Endodermal cell (in vitro differentiated cells): ENCODE results near the gene ZNF831. TPM values are rescaled to one million over a fixed set of nuclear protein-coding genes. Genes with fewer than 3 reads are reported as not detected.

ENCODE experiments used
- DNase-seq: peaks from one replicate; pipeline ENCODE4 v3.0.0-alpha.2; 2017
- H3K27ac ChIP-seq: 2 replicates; pipeline ENCODE4 v1.5.1; 2013; ENCODE audit warnings: mild to moderate bottlenecking, low read depth, low read length, moderate library complexity
- H3K27me3 ChIP-seq: 2 replicates; pipeline ENCODE4 v1.6.1; 2013; ENCODE audit warnings: mild to moderate bottlenecking, low read length, moderate library complexity; ENCODE audit not compliant: insufficient read depth, control insufficient read depth, poor library complexity, severe bottlenecking
- H3K36me3 ChIP-seq: 2 replicates; pipeline ENCODE4 v1.7.0; 2013; ENCODE audit warnings: mild to moderate bottlenecking, low read length, moderate library complexity; ENCODE audit not compliant: control insufficient read depth, insufficient read depth
- H3K4me1 ChIP-seq: one replicate; pipeline ENCODE4 v1.7.0; 2013; ENCODE audit warnings: low read length; ENCODE audit not compliant: control insufficient read depth, insufficient read depth
- H3K4me3 ChIP-seq: 2 replicates; pipeline ENCODE4 v1.5.1; 2013; ENCODE audit warnings: mild to moderate bottlenecking, low read length, moderate library complexity
- H3K9ac ChIP-seq: 2 replicates; pipeline ENCODE4 v1.6.1; 2013; ENCODE audit warnings: mild to moderate bottlenecking, low read length, moderate library complexity; ENCODE audit not compliant: poor library complexity, severe bottlenecking; ENCODE audit errors: extremely low read depth
- H3K9me3 ChIP-seq: 2 replicates; pipeline ENCODE4 v1.6.1; 2013; ENCODE audit warnings: mild to moderate bottlenecking, low read length, moderate library complexity; ENCODE audit not compliant: control insufficient read depth
- H3K27ac Mint-ChIP-seq: 2 replicates; pipeline ENCODE4 v1.8.0; 2020; ENCODE audit warnings: mixed read lengths
- H3K27me3 Mint-ChIP-seq: 2 replicates; pipeline ENCODE4 v1.8.0; 2021; ENCODE audit warnings: mild to moderate bottlenecking, mixed read lengths; ENCODE audit not compliant: insufficient read depth
- H3K36me3 Mint-ChIP-seq: 2 replicates; pipeline ENCODE4 v1.8.0; 2020; ENCODE audit warnings: low read depth, mixed read lengths
- H3K4me1 Mint-ChIP-seq: 2 replicates; pipeline ENCODE4 v1.8.0; 2020; ENCODE audit warnings: mixed read lengths
- H3K4me3 Mint-ChIP-seq: 2 replicates; pipeline ENCODE4 v1.8.0; 2020; ENCODE audit warnings: mild to moderate bottlenecking, moderate library complexity, mixed read lengths
- H3K9me3 Mint-ChIP-seq: 2 replicates; pipeline ENCODE4 v1.8.0; 2020; ENCODE audit warnings: mild to moderate bottlenecking, mixed read lengths
- CTCF ChIP-seq: fragments of 200-600 bp; sonication (generic); conservative IDR thresholded peaks from 2 replicates; pipeline ENCODE4 v1.5.0; 2021; ENCODE audit warnings: antibody characterized with exemption, mild to moderate bottlenecking
- WGBS, 2 experiments: methylation state at CpG; one replicate each; pipeline versions ENCODE4 v1.1.5 to v1.1.7; 2013; ENCODE audit warnings: missing lambda C conversion rate in 2 of 2, mixed read lengths in 1 of 2; ENCODE audit not compliant: insufficient coverage in 1 of 2, insufficient read length in 1 of 2; 5-methylcytosine and 5-hydroxymethylcytosine counted together
- long read RNA-seq, 4 experiments: library from polyadenylated mRNA in 2 of 4; library from RNA in 1 of 4; library from capped mRNA in 1 of 4; stranded (forward) in 3 of 4; unstranded in 1 of 4; transcript quantifications; one replicate each; pipeline ENCODE4 v2.0.0, GENCODE V29; 2020 to 2021; ENCODE audit warnings: inconsistent platforms in 1 of 4
- polyA plus RNA-seq, 2 experiments: library from polyadenylated mRNA; stranded (reverse); fragments of 50-300 nt; gene quantifications; one replicate each; pipeline ENCODE4 v1.2.3, GENCODE V29; 2013
- total RNA-seq, 2 donors: library from RNA; stranded (reverse); fragmentation: NEBNext Ultra II Directional in 1 of 2; extraction: Animal tissue kit (Norgen Biotek cat#: 25700) in 1 of 2; gene quantifications; 2 replicates in 1 of 2; 3 replicates in 1 of 2; pipeline ENCODE4 v1.2.1, GENCODE V29; 2021

The ZNF831 gene
- total RNA-seq, result not detected
- not detected for polyA plus RNA-seq (2013, experiment 1 of 2)
- polyA plus RNA-seq (2013, experiment 2 of 2), result not detected
- long read RNA-seq, experiment 1, result 0 reads
- long read RNA-seq, experiment 2, result 0 reads
- long read RNA-seq, experiment 3, result 0 reads
- long read RNA-seq, experiment 4, result 0 reads

- Mint-ChIP-seq H3K4me3 (no peak within 1 kb of the TSS), H3K36me3 (no peaks in the 10 kb centered on the region), H3K27ac (no peak within 1 kb of the TSS), H3K4me1 (no peaks in the 10 kb centered on the region), H3K9me3 (peaks cover 4% of the 10 kb centered on the region), H3K27me3 (no peaks in the 10 kb centered on the region)
- no peak for DNase-seq
- H3K9ac ChIP-seq, result no peak within 1 kb of the TSS
- H3K36me3 ChIP-seq, result no peaks in the 10 kb centered on the region
- 89 to 92% methylated on average over 5 to 10 of the region's 10 CpGs for WGBS, 2 experiments
- TF ChIP-seq CTCF, result no peak
- H3K4me3 ChIP-seq, result no peak within 1 kb of the TSS
- H3K27ac ChIP-seq, result no peak within 1 kb of the TSS
- no peaks in the 10 kb centered on the region for H3K4me1 ChIP-seq
- H3K27me3 ChIP-seq, result no peaks in the 10 kb centered on the region
- no peaks in the 10 kb centered on the region for H3K9me3 ChIP-seq
Measured at GRCh38 chr20:59163631-59164530, at the start of gene ZNF831. ZNF831 (plus strand) TSS chr20:59163821; CDS start chr20:59191020, 27,199 bp downstream.

- no peak for TF ChIP-seq CTCF
Measured at GRCh38 chr20:59117526-59117925, 46.1 kb upstream of the ZNF831 start.

GRCh38 chr20:59118855-59119254 is 44.8 kb upstream of the ZNF831 start:
- no peak overlapping the region for H3K4me3 Mint-ChIP-seq
- H3K27ac Mint-ChIP-seq, result no peak overlapping the region
- 89 to 100% methylated on average over 5 to 9 of the region's 9 CpGs for WGBS, 2 experiments
- no peaks in the 10 kb centered on the region for H3K4me1 ChIP-seq
- peaks cover 6% of the 10 kb centered on the region for H3K9me3 ChIP-seq
- peaks cover 8% of the 10 kb centered on the region for H3K4me1 Mint-ChIP-seq
- no peaks in the 10 kb centered on the region for H3K36me3 ChIP-seq
- no peak for TF ChIP-seq CTCF
- no peak overlapping the region for H3K4me3 ChIP-seq
- no peaks in the 10 kb centered on the region for H3K27me3 ChIP-seq
- no peak overlapping the region for H3K9ac ChIP-seq
- DNase-seq, result no peak
- H3K36me3 Mint-ChIP-seq, result no peaks in the 10 kb centered on the region
- H3K27ac ChIP-seq, result no peak overlapping the region
- H3K27me3 Mint-ChIP-seq, result peaks cover 5% of the 10 kb centered on the region
- peaks cover 14% of the 10 kb centered on the region for H3K9me3 Mint-ChIP-seq

More at GRCh38 chr20:59117526-59117925, 46.1 kb upstream of the ZNF831 start:
- peaks cover under 1% of the 10 kb centered on the region for H3K27me3 Mint-ChIP-seq
- peaks cover 15% of the 10 kb centered on the region for H3K9me3 Mint-ChIP-seq
- H3K27ac Mint-ChIP-seq, result no peak overlapping the region
- Histone ChIP-seq H3K27ac (no peak overlapping the region), H3K36me3 (no peaks in the 10 kb centered on the region), H3K27me3 (no peaks in the 10 kb centered on the region), H3K4me3 (no peak overlapping the region), H3K9me3 (peaks cover 6% of the 10 kb centered on the region), H3K9ac (no peak overlapping the region), H3K4me1 (no peaks in the 10 kb centered on the region)
- no peak overlapping the region for H3K4me3 Mint-ChIP-seq
- 83 to 87% methylated on average over 3 of the region's 3 CpGs for WGBS, 2 experiments
- DNase-seq, result no peak
- no peaks in the 10 kb centered on the region for H3K4me1 Mint-ChIP-seq
- H3K36me3 Mint-ChIP-seq, result no peaks in the 10 kb centered on the region
